A673 (cell line): Measurements from ENCODE around the gene CHN1. TPM values are rescaled to one million over a fixed set of nuclear protein-coding genes. Genes with fewer than 3 reads are reported as not detected.

Source experiments
- Bru-seq: library from RNA; stranded (reverse); fragments of 400-500 nt; gene quantifications from one replicate; lab custom pipeline; 2021; lab: Mats Ljungman, UMichigan
- BruChase-seq, 2 experiments: library from RNA; stranded (reverse); fragments of 400-500 nt; gene quantifications; one replicate each; lab custom pipeline; 2021; lab: Mats Ljungman, UMichigan
- BruUV-seq: library from RNA; stranded (reverse); fragments of 400-500 nt; replicated peaks from 2 replicates; lab custom pipeline; 2021; lab: Mats Ljungman, UMichigan
- CTCF ChIA-PET: fragments of 300-600 bp; sonication (Branson Sonifier 250); formaldehyde crosslinking; loops from one replicate; lab custom pipeline; 2022; ENCODE audit warnings: antibody characterized with exemption; lab: Charles Lee
- POLR2A ChIA-PET: fragments of 300-600 bp; sonication (Branson Sonifier 250); formaldehyde crosslinking; loops from one replicate; lab custom pipeline; 2022; ENCODE audit warnings: antibody characterized with exemption; ENCODE audit not compliant: low non-redundant PET; lab: Charles Lee
- DNase-seq: peaks from one replicate; pipeline ENCODE4 v3.0.0-alpha.2; 2015; ENCODE audit warnings: low spot score
- H3K27ac ChIP-seq: fragments of 200-600 bp; sonication (generic); 2 replicates; pipeline ENCODE4 v1.5.1; 2016; ENCODE audit warnings: mixed run types, low read depth, mild to moderate bottlenecking, mixed read lengths, antibody characterized with exemption, low read length; ENCODE audit not compliant: poor library complexity, severe bottlenecking
- H3K27me3 ChIP-seq: fragments of 200-600 bp; sonication (generic); replicated peaks from 2 replicates; pipeline ENCODE4 v1.6.1; 2017; ENCODE audit warnings: mixed run types, low read depth, mild to moderate bottlenecking, mixed read lengths, antibody characterized with exemption, low read length; ENCODE audit not compliant: insufficient read depth, poor library complexity
- H3K36me3 ChIP-seq: fragments of 200-600 bp; sonication (generic); 2 replicates; pipeline ENCODE4 v1.6.1; 2016; ENCODE audit warnings: mixed run types, mild to moderate bottlenecking, mixed read lengths, antibody characterized with exemption, low read length; ENCODE audit not compliant: insufficient read depth, poor library complexity, severe bottlenecking
- H3K4me1 ChIP-seq: fragments of 200-600 bp; sonication (generic); 2 replicates; pipeline ENCODE4 v1.6.1; 2017; ENCODE audit warnings: mixed run types, mild to moderate bottlenecking, mixed read lengths, antibody characterized with exemption, low read length; ENCODE audit not compliant: insufficient read depth, poor library complexity, severe bottlenecking
- H3K4me3 ChIP-seq: fragments of 200-600 bp; sonication (generic); 2 replicates; pipeline ENCODE4 v1.5.1; 2016; ENCODE audit warnings: low read depth, mixed run types, mild to moderate bottlenecking, mixed read lengths, low read length; ENCODE audit not compliant: poor library complexity, severe bottlenecking
- H3K9me3 ChIP-seq: fragments of 200-600 bp; sonication (generic); 2 replicates; pipeline ENCODE4 v1.6.1; 2016; ENCODE audit warnings: mixed run types, low read depth, mild to moderate bottlenecking, mixed read lengths, antibody characterized with exemption, low read length; ENCODE audit not compliant: poor library complexity, severe bottlenecking
- CTCF ChIP-seq: fragments of 300-800, 200-600 bp; sonication (generic); conservative IDR thresholded peaks from 2 replicates; pipeline ENCODE4 v1.5.1; 2017; ENCODE audit warnings: low read depth, mild to moderate bottlenecking, antibody characterized with exemption, low read length, moderate library complexity, mixed read lengths
- EZH2 ChIP-seq: fragments of 200-600 bp; sonication (generic); IDR thresholded peaks from 2 replicates; pipeline ENCODE4 v1.6.1; 2017; ENCODE audit warnings: borderline replicate concordance, low read depth, mild to moderate bottlenecking, mixed read lengths, antibody characterized with exemption, low read length; ENCODE audit not compliant: poor library complexity, severe bottlenecking
- intact Hi-C: fragments of 100-400 bp; cut with micrococcal nuclease; formaldehyde crosslinking; loops from one replicate; pipeline ENCODE4 v1.10.0; 2022; ENCODE audit not compliant: unreplicated experiment
- long read RNA-seq: library from polyadenylated mRNA; stranded (forward); transcript quantifications from one replicate; pipeline ENCODE4 v2.0.0, GENCODE V29; 2022
- total RNA-seq: library from RNA; stranded (reverse); gene quantifications from 2 replicates; pipeline ENCODE4 v1.2.3, GENCODE V29; 2021

Gene CHN1
- total RNA-seq (11.3 and 19.1 TPM in 2 replicates), Bru-seq, nascent RNA (percentile 61 among the genes with signal in this experiment), BruChase-seq, experiment 1, labeled RNA remaining after a 2-hour chase (percentile 53 among the genes with signal in this experiment), BruChase-seq, experiment 2, labeled RNA remaining after a 6-hour chase (percentile 44 among the genes with signal in this experiment)
- long read RNA-seq, transcript CHN1-205 (13 exons, 2,447 nt): major isoform, 7 of 65 reads
- long read RNA-seq, transcript CHN1-203 (13 exons, 1,761 nt): minor isoform, 6 of 65 reads
- long read RNA-seq, partial matches to known transcripts: 6 of 65 reads
- long read RNA-seq, other reads (novel, unspliced or antisense): 46 of 65 reads

- CTCF ChIA-PET: no interaction called here
- peaks cover 67% of the 10 kb centered on the region for H3K27me3 ChIP-seq
- H3K36me3 ChIP-seq: no peaks in the 10 kb centered on the region
- H3K4me3 ChIP-seq: peak within 1 kb of the TSS; percentile 46
- peak; percentile 74 for TF ChIP-seq EZH2
- TF ChIP-seq CTCF: no peak
- no peak within 1 kb of the TSS for H3K27ac ChIP-seq
- no TSS peak for BruUV-seq
- intact Hi-C loops: loop anchor here (10.0 kb wide), 1 partner anchor 1090 kb away; the partner anchor contains the start of genes HOXD12 and HOXD13
- POLR2A ChIA-PET: interaction anchor here (0.7 kb wide), 1 partner anchor 993 kb away, joined by 11 read pairs; no protein-coding TSS in a partner anchor
- peaks cover 1% of the 10 kb centered on the region for H3K4me1 ChIP-seq
- H3K9me3 ChIP-seq: no peaks in the 10 kb centered on the region
- DNase-seq: peak; percentile 83
Observed at GRCh38 chr2:175004980-175005732, at the start of gene CHN1. CHN1 (minus strand) TSS chr2:175005381; CDS start chr2:175004912, 469 bp downstream.

- no peak overlapping the region for H3K4me3 ChIP-seq
- TF ChIP-seq CTCF: no peak
- no TSS peak for BruUV-seq
- ChIA-PET CTCF (interaction anchor here (0.5 kb wide), 1 partner anchor 59 kb away, joined by 4 read pairs; no protein-coding TSS in a partner anchor), POLR2A (no interaction called here)
- no peak overlapping the region for H3K27ac ChIP-seq
- no peaks in the 10 kb centered on the region for H3K9me3 ChIP-seq
- H3K27me3 ChIP-seq: no peaks in the 10 kb centered on the region
- no peak for DNase-seq
- intact Hi-C loops: no loop called here
- H3K36me3 ChIP-seq: no peaks in the 10 kb centered on the region
- no peaks in the 10 kb centered on the region for H3K4me1 ChIP-seq
Observed at GRCh38 chr2:175054340-175054739, 49.2 kb upstream of the CHN1 start.

- H3K27me3 ChIP-seq: no peaks in the 10 kb centered on the region
- ChIA-PET POLR2A (no interaction called here), CTCF (no interaction called here)
- H3K4me3 ChIP-seq: no peak overlapping the region
- H3K4me1 ChIP-seq: no peaks in the 10 kb centered on the region
- no peak for DNase-seq
- no peak overlapping the region for H3K27ac ChIP-seq
- intact Hi-C loops: no loop called here
- H3K36me3 ChIP-seq: no peaks in the 10 kb centered on the region
- H3K9me3 ChIP-seq: no peaks in the 10 kb centered on the region
- TF ChIP-seq CTCF (no peak), EZH2 (no peak)
- no TSS peak for BruUV-seq
Observed at GRCh38 chr2:175049661-175050060, 44.5 kb upstream of the CHN1 start.
